DMS114 treated with DMSO at 0.1 percent for 48 hours (cell line): Measurements from ENCODE around the gene PRG2.
"Not testable (repeated sequence)": the region's sequence is repeated elsewhere in the genome, so short reads cannot be mapped to it uniquely, and the experiment has no call there.

ENCODE experiments used
- DNase-seq: peaks from one replicate; lab custom pipeline; 2025; ENCODE audit not compliant: unreplicated experiment; lab: John Stamatoyannopoulos, UW

Gene PRG2

GRCh38 chr11:57348636-57349313 is 41.7 kb downstream of the PRG2 start:
- no peak for DNase-seq

DNA sequence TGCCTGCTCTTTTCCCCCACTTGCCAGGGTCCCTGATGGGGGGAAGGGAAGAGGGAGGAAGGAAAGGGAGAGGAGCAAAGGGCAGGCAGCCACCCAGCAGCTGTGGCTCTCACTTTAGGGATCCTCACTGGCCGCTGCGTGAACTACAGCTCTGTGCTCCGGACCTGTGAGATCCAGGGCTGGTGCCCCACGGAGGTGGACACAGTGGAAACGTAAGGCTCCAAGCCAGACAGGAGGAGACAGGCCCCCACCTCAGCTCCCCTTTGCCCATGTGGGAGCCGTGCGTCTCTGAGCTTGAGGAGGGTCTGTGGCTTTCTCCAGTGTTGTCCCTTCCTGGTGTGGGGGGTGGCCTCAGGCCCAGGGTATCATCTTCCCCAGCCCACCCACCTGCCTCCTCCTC is 42.4 kb downstream of the PRG2 start:
- no peak for DNase-seq

- DNase-seq: no peak
Observed at GRCh38 chr11:57347336-57347735, 43.1 kb downstream of the PRG2 start.

GRCh38 chr11:57345555-57346211 is 44.8 kb downstream of the PRG2 start:
- DNase-seq: peak; percentile 44

DNA sequence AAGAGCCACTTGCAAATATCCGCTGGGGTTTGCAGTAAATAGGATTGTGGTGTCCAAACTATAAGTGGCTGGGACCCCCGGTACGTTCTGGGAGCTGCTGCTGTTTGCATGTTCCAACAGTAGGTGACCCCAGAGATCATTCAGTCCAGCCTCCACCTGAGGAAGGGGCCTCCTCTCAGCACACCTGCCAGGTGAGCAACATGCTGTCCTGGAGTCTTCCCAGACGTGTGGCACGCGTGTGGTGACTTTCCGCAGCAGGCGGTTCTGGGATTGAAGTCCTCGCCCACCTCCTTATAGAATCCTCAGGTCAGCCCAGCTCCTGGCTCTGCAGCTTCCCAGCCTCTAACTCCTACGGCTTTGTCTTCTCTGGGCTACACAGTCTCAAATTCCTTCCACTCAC is 45.6 kb downstream of the PRG2 start:
- no peak for DNase-seq

- DNase-seq: no peak
Observed at GRCh38 chr11:57343825-57344224, 46.6 kb downstream of the PRG2 start.

DNA sequence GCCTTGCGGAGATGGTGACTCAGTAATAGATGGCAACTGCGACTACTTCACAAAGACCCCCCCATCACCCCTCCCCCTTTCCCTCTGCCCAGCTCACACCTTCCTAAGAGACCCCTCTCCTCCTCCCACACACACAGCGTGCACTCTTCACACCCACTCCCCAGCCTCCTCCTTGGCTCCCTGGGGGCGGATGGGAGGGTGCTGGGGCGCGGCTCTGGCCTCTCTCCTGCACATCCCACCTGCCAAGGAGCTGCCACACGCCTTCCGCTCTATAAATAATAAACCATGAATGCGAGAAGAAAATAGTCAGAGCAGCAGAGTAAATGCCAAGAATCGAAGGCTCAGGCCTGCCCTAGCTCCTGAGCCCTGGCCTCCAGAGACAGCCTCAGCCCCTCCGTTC is 47.7 kb downstream of the PRG2 start:
- DNase-seq: no peak

GRCh38 chr11:57341250-57341808 is 49.1 kb downstream of the PRG2 start:
- no peak for DNase-seq

- DNase-seq: no peak
Observed at GRCh38 chr11:57340039-57340615, 50.3 kb downstream of the PRG2 start.

DNA sequence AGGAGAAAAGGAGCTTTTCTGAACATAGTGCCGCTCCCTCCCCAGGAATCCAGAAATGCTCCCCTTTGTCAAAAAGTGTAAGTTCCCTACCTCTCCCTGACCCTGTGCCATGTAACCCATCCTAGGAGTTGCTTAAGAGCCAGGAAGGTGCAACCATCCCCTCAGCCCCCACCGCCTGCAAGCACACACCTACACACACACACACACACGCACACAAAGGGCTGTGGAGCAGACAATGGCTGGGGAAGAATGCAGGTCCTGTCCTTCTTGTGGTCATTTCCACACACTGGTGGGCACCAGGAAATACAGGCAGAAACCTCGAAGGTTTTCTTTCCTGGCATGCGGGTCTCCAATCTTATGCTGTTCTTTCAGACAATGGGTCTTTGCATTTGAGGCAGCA is 51.1 kb downstream of the PRG2 start:
- DNase-seq: no peak

- DNase-seq: no peak
Observed at GRCh38 chr11:57338142-57338541, 52.3 kb downstream of the PRG2 start, which contains the start of gene P2RX3. Gene P2RX3, plus strand, starts transcription at chr11:57338352. Its CDS starts 199 bp downstream, at chr11:57338551.

DNA sequence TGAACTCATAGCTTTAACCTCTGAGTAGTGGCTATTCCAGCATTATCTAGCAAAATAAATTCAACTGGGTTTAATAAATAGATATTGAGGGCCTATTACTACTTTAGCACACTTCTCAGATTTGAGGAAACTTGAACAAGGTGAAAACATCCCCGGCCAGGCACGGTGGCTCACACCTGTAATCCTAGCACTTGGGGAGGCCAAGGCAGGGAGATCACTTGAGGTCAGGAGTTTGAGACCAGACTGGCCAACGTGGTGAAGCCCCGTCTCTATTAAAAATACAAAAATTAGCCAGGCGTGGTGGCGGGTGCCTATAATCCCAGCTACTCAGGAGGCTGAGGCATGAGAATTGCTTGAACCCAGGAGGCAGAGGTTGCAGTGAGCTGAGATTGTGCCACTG is 53.6 kb downstream of the PRG2 start:
- DNase-seq: not testable (repeated sequence)
